GM18861 (cell line): ENCODE data around the gene ESPN.
"Not testable (repeated sequence)": the region's sequence is repeated elsewhere in the genome, so short reads cannot be mapped to it uniquely, and the experiment has no call there.

Experiments used
- ATAC-seq: cut with Tn5 transposase; IDR thresholded peaks from one replicate; pipeline ENCODE4 v1.9.1; 2021; ENCODE audit not compliant: unreplicated experiment

The ESPN gene

DNA sequence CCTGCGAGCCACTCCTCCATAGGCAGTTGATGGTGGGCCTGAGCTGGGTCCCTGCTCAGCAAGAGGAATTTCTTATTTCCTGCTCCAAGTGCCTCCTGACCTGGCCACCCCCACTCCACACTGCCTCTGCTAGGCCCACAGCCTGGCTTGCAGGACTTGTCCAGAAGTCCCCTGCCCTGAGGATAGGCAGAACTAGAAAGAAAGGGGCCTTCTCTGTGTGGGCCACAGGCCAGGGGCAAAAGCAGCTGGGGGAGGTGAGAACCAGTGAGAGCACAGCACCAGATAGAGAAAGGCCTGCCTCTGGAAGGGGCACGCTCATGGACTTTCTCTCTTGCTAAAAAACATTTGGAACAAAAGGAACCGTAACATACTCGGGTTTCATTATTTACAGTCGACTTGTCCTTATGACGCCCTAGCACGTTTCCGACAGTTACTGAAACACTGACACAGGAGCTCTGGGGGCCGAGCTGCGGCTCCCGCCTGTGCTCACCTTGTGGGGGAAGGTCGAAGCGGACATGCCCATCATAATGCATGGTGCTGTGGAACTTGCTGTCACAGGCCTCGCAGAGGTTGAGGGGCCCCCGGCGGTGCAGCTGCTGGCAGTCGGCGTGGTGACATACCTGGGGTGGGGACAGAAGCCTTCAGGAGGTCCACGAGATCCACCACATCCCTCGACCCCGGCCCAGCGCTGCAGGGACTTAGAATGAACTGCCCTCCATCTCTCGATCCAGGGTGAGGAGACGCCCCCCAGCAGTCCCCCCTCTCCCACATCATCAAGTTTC, 52.7 kb downstream of the ESPN start:
- ATAC-seq, result no peak

DNA sequence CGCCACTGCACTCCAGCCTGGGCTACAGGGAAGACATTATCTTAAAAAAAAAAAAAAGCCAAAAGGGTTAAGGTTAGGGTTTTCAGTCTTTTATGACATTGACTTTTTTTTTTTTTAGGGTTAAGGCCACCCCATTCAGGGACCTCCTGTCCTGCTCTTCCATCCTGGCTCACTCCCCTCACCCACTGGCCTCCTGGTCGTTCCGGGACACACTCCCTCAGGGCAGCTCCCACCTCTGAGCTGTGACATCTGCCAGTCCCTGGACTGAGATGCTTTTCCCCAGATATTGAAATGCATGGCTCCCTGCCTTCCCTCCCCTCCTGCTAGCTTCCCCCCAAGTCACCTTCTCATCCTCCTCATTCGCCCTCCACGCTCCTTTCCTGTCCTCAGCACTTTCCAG, 57.2 kb downstream of the ESPN start:
- ATAC-seq, result no peak

DNA sequence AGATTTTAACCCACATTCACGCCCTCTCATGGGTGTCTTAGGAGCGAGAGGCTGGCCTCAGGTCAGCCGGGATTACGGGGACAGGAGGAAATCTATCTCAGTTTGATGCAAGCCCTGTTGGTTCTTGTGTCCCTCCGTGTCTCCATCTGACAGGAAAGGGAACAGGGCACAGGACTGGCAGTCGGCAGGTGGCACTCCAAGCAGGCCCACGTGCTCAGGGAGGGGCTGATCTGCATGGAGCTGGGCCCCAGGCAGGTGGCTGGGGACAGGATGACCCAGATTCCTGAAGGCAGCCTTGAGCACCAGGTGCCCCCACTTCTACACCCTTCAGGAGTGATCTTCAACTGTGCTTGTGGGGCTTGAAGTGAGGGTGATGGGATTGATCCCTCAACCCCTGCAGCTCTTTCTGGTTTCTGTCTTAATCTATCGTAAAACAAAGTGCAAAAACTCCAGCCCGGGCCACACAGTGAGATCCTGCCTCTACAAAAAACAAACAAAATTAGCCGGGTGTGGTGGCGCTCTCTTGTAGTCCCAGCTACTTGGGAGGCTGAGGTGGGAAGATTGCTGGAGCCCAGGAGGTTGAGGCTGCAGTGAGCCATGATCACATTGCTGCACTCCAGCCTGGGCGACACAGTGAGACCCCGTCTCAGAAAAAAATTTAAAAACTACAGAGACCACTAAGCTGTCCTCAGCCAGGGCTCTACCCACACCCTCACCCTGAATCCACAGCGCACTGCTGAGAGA, 58.6 kb downstream of the ESPN start:
- ATAC-seq, result no peak

DNA sequence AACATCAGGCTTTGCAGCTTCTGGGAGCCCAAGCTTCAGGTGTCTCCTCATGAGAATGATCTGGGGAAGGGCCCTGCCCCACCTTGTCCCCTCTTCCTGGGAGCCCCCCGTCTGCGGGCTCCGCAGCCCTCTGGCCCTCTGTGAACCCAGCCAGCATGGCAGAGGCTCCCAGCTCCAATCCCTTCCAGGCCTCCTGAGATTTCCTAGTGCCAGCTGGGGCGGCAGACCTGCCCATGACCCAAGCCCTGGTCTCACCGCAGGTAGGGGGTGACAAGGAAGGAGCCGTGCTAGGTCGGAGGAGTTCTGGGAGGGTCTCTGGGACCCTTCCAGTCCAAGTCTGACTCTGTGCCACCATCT, 59.2 kb downstream of the ESPN start:
- no peak for ATAC-seq

DNA sequence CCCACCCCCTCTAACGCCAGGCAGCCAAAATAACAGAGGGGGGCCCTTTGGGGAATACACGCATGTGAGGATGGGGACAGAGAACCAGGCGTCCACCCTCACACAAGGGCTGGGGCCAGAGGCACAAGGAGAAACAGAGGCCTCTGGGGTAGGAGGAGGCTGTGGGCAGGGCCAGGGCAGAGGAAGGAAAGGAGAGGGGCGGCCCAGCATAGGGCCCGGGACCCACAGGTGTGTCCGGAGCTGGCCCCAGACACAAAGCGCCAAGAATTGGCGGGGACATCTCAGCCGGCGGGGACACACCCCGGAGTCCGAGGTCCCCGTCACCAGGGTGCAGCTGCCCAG, 60.2 kb downstream of the ESPN start:
- no peak for ATAC-seq

DNA sequence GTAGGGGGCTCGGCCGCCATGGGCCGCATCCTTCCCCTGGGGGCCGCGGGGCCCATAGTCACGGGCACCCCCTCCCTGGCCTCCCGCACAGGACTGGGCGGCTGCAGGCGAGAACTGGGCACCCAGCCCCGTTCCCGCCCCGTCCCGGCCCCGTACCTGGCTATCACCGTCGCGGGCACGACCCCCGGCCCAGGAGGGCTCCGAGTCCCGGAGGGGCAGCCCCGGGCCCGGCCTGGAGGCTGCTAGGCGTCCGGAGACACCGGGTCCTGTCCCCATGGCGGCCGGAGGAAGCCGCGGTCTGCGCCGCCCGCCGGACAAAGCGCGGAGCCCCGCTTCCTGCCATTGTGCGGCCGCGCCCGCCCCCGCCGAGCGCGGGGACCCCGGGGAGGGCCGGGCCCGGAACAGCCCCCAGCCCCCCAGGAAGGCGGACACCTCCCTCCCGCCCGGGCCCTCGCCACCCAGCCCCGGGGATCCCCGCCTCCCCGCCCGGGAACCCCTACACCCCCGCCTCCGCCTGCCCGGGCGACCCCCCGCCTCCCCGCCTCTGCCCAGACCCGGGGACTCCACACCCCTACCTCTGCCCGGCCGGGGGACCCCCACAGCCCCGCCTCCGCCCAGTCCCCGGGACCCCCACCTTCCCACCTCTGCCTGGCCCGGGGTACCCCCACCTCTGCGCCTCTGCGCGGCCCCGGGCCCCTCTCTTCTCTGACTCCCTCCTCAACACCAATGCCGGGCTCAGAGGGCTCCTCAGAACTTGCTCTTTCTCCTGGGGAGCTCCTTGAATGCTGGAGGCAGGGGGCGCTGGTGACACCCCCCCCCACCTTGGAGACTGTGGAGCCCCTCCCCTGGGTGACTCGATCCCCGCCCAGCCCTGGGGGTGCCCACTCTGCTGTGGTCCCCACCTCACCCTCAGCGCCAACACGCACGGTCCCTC, 60.9 kb downstream of the ESPN start:
- no peak for ATAC-seq

DNA sequence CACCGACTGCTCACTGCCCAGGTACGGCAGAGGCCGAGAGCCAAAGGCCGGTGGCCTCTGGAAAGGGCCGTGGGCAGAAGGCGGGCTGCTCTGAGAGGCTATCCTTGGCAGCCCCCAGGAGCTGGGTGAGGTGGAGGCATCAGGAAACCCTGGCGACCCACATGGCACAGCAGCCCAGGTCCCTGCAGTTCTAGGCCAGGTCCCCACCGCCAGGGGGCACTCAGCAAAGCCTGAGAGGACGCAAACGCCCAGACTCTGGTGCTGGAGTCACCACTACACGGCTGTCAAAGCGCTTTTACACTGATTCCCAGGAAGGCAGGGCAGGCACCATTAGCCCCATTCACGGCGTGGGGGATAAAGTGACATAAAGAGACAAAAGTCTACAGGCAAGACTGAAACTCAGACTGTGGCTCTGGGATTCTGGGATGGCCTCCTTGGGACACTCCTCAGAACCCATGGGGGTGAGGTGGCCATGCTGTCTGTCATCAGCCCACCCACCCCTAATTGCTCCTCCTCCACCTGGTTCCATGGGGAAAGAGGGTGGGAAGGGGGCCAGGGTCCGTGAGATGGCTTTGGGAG, 61.9 kb downstream of the ESPN start:
- ATAC-seq, result no peak

DNA sequence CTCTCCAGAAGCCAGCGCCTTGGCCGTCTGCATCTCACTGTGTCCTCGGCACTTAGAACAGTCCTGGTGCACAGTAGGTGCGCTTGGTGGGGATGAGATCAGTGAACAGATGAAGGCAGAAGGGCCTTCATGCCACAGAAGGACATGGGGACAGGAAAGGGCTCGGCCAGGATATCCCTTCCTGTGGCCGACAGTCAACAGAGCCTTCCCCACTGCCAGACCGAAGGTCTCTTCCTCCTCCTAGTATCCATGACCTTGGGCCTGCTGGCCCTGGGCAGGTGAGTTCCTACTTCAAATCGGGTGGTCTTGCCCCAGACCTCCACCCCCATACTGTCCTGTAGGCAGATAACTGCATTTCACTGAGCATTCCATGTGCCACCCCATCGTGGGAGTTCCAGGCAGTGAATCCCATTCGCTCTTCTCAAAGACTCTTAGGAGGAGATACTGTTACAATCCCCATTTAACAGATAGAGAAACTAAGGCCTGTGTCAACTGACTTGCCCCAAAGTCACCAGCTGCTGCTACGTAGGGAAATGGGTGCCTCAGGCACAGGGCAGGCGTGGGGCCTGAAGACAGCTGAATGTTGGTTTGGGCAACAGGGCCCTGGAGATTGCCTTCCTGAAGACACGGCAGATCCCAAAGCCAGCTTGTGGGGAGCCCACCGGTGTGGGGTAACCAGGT, 63.4 kb downstream of the ESPN start:
- ATAC-seq, result no peak

DNA sequence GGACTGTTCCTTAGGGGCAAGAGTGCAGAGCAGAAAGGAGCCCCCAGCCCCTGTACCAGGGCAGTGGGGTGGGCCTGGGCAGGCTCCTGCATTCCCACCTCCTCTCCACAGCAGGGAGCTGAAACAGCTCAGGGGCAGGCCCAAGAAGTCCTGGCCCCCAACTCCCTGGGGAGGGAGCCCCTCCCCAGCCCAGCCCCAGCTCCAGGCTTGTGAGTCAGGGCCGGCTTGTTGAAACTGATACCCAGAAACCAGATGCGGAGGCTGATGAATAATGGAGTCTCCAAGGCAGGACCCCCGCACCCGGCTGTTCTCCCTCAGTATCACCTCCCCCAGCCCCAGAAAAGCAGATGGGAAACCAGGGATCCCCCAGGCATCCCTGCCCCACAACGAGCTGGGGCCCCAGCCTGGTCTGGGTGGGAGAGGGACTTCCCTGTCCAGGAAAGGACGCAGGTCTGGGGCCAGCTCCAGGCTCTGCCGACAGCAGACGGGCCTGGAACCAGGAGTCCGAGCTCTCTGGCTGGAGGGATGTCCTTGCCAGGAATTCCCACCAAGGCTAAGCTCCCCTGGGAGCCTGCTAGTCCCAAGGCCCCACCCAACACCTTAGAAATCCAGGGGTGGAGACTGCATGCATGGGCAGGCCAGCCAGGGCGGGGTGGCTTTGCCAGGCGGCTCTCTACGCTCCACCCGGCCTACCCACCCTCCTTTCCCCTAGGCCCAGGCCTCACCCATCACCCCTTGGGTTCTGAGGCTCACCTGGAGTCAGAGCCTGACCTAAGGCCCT, 64.2 kb downstream of the ESPN start:
- no peak for ATAC-seq

DNA sequence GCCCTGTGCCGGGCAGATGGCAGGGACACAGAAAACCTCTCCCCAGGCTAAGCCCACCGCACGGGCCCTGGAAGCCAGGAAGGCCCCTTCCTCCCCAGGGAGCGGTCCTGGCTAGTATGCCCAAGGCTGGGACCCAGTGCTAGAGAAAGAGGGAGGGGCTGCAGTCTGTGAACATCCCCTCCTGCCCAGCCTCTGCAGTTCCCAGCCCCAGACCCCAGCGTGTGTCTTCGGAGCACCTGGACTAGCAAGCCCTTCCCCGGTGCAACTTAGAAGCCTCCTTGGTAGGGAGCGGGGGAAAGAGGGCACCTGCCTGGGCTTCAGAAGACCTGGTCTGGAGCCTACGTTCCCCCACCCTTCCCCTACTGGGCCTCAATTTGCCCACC, 64.8 kb downstream of the ESPN start:
- no peak for ATAC-seq

DNA sequence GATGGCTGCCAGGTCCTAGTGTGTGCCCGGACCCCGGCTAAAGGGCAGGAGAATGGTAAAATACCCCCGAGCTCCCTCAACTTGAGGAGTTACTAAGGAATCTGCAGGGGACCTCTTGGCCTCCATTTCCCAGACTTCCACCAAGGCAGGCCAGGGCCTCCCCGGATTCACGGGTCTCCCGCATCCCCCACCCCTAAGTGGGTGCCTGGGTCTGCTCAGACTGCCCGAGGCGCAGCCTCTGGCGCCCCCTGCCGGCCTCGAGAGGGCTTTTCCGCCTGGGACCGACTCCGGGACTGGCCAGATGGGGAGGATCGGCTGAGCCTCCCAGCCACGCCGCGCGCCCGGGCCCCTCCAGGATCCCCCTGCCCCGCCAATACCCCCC, 65.2 kb downstream of the ESPN start:
- no peak for ATAC-seq

DNA sequence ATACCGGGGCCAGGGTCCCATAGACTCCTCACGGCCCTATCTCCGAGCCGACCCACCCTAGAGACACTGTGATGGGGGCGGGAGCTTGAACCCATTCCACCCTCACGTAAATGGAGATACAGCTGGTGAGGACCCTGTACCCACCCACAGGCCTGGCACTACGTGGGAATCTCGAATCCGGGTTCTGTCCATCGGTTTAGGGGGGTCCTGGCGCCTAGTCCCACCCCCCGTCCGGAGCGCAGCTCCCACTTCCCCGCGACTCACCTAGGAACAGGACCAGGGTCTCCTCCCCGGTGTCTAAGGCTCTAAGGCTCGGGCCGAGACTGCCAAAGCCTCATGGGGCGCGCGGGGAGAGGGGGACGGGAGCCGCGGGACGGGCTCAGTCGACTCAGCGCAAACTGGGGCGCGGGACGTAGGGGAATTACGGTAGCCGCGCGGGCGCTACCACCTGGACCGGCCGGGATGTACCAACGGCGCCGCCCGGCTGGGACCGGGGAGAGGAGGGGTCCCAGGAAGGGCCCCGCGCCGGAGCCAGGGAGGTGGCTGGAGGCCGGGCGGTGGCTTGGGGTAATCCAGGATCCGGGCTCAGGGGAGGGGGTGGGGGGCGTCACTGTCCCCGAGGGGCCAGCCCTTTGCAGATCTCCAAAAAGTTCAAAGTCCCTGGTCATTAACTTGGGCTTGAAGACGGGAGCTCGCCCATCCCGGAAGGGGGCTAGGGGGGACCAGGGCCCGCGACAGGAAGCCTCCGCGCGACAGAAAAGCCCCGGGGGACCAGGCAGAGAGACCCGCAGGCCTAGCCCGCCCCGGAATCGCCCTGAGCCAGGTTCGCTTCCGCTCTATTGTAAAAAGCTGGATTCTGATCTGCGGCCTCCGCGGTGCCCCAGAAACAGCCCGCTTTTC, 65.9 kb downstream of the ESPN start:
- ATAC-seq, result no peak

DNA sequence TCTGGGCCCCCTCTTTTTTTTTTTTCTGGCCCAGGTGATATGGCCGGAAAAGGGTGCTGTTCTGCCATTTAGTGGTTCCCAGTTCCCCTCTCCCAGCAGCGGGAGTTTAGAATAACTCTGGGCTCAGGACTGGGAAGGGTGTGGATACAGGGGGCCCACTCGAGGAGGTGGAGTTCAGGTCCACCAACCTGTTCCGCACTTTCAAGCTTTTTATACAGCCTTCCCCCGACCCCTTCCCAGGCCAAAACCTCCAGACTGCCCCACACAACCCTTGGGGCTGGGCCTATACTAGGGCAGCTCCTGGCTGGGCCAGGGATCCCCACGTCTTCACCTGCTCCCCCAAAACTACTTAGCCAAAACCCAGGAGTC, 66.5 kb downstream of the ESPN start:
- no peak for ATAC-seq

DNA sequence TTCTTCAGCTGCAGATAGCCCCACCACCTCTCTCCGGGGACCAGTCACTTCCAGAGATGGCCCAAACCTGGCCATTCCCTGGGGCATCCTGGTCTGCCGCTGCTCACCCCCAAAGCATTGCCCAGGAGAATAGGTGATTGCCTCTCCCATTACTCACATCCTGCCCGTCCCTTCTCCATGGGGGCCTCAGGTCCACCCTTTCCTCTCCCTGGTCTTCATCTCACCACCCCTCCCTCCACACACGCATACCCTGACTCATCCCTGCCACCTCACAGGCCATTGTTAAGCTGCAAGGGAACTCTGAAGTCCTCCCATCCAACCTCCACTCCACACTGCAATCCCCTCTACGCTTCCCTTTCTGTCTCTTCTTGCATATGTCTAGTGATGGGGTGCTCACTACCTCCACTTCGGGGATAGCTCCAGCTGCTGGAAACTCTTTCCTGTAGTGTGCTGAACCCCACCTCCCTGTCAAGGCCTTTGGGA, 66.9 kb downstream of the ESPN start, which contains the start of gene PLEKHG5:
Gene PLEKHG5, minus strand, starts transcription at position 188 of the 483 bp plus-strand sequence. CDS start 14,096 bp downstream, outside the sequence.
- no peak for ATAC-seq

DNA sequence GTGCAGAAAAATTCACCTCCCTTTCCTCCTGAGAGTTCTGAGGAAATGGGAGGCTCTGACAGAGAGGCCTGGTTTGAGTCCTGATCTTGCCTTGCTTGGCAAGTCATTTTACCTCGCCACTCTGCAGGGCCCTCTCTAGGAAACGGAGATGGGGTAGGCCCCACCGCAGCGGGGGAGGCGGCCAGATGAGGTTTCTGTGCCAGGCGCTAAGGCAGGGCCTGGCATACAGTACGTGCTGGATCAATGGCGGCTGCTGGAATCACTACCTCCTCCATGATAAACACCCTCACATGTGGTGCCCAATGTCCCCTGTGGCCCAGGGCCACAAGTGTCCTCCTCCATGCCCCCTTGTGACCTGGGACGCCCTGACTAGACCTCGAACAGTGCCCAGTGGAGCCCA, 67.4 kb downstream of the ESPN start:
- ATAC-seq, result no peak

DNA sequence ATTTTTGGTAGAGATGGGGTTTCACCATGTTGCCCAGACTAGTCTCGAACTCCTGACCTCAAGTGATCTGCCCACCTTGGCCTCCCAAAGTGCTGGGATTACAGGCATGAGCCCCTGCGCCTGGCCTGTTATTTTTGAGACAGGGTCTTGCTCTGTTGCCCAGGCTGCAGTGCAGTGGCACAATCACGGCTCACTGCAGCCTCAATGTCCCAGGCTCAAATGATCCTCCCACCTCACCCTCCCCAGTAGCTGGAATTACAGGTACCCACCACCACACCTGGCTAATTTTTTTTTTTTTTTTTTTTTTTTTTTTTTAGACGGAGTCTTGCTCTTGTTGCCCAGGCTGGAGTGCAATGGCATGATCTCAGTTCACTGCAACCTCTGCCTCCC, 69.3 kb downstream of the ESPN start:
- ATAC-seq, result not testable (repeated sequence)

DNA sequence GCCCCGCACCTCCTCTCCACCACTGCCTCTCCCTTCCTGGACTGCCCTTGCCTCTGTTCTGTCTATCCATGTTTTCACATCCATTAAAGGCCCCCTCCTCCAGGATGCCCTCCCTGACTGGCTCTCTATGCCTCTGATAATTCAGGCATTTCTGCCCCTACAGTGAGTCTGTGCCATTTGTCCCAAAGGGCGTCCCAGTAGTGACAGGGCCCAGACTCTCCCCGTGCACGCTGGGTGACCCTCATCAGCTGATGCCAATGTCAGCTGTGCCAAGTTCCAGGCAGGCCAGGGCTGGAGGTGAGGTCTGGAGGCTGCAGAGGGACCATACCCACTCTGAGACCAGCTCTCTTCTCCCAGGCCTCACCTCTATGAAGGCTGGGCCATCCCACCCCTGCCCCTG, 70.1 kb downstream of the ESPN start:
- no peak for ATAC-seq

DNA sequence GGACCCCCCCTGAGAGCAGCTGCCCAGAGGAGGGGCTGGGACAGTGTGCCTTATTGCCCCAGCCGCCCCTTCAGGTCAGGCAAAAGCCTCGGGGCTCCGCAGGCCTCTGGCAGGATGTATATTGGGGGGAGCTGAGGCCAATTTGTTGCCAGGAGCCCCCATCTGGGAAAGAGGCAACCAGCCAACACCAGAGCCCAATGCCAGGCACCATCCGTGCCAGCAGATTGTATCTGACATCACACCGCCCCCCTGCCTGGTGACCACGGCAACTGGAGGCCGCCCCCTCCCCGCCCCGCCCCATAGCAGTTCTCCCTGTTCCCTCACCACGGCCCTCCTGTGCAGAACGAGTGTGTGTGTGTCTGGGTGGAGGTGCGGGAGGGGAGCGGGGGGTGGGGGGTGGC, 70.5 kb downstream of the ESPN start:
- no peak for ATAC-seq
